IMR-90 (cell line): Measurements from ENCODE around the gene STMN1.

ENCODE experiments used
- BHLHE40 ChIP-seq: fragments of 150-350 bp; IDR thresholded peaks from 2 replicates; pipeline ENCODE4 v1.6.1; 2016; ENCODE audit warnings: mild to moderate bottlenecking, low read depth, low read length
- TF ChIP-seq, protein P1 (sequence below): conservative IDR thresholded peaks from 2 replicates; pipeline ENCODE4 v1.5.1; 2012; ENCODE audit warnings: mild to moderate bottlenecking, low read depth, low read length, improper control_type of control experiment

DNA sequence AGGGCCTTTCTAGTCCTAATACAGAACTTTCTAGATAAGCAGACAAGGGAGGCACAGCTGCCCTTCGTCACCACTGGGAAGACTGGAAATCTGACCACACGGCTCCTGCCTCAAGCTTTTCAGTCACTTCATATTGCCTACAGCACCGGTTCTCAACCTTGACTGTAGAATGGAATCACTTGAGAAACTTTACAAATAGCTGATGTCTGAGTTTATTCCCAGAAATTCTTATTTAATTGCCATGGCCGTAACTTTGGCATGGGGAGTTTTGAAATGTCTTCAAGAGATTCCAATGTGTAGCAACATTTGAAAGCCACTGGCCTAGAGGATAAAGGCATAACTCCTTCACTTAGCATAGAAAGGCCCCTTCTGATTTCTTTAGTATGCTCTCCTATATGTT lies 42.4 kb upstream of the STMN1 start:
- TF ChIP-seq, protein P1, sequence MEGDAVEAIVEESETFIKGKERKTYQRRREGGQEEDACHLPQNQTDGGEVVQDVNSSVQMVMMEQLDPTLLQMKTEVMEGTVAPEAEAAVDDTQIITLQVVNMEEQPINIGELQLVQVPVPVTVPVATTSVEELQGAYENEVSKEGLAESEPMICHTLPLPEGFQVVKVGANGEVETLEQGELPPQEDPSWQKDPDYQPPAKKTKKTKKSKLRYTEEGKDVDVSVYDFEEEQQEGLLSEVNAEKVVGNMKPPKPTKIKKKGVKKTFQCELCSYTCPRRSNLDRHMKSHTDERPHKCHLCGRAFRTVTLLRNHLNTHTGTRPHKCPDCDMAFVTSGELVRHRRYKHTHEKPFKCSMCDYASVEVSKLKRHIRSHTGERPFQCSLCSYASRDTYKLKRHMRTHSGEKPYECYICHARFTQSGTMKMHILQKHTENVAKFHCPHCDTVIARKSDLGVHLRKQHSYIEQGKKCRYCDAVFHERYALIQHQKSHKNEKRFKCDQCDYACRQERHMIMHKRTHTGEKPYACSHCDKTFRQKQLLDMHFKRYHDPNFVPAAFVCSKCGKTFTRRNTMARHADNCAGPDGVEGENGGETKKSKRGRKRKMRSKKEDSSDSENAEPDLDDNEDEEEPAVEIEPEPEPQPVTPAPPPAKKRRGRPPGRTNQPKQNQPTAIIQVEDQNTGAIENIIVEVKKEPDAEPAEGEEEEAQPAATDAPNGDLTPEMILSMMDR: no peak
- TF ChIP-seq BHLHE40: no peak
